Measurements from ENCODE around the gene CACNG4. TPM values are rescaled to one million over a fixed set of nuclear protein-coding genes. Genes with fewer than 3 reads are reported as not detected.

The CACNG4 gene
- total RNA-seq, 4 donors from 2014 or later: 1.7 to 12.5 (median 2.9) TPM

DNA sequence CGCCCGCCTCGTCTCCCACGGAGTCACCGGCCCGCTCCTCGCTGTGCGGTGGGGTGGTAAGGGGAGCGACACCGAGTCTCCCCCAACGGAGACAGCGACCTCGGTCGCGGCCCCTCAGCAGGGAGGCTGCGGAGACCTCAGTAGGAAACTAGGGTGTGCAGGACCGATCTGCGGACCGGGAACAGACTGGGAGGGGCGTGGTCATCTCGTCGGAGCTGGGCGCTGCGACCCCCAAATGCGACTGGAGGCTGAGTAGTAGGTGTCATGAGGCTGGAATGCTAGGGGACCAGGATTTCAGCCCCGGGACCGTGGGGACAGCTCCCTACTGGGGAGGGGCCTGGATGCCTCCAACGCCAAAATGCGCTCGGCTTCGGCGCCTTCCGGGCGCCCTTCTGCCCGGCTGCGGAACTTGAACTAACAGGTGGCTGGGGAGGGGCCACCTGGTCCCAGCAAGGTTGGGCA, 1.3 kb downstream of the CACNG4 start:
- no peak overlapping the region for H3K27ac ChIP-seq (replicated peaks in 1 of 4)
- 5% methylated on average over 33 of the region's 36 CpGs for WGBS

DNA sequence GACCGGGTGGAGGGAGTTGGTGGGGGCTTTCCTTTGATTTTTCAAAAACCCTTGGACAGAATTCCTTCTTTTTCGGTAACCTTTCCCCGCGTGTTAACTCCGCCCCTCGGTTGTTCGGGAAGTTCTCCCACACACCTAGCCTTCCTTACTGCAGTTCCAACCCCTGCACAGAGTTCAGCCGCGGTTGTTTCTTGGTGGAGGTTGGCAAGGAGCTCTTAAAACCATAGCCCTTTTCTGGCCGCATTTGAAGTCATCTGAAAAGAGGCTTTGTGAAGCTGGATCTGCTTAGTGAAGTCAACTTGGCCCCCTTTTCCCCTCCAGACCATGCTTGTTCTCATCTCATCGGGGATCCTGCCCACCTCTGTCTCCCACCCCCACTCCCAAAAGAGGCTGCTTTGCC, 1.8 kb downstream of the CACNG4 start:
- intact Hi-C loops (cut with DNase I): no loop called here
- WGBS: 28% methylated on average over 10 of the region's 11 CpGs
- TF ChIP-seq POLR2AphosphoS5 (IDR thresholded peaks at IDR 0.05) (no peak), POLR2A (IDR thresholded peaks at IDR 0.05; ENCODE audit: low read depth) (no peak), EP300 (IDR thresholded peaks at IDR 0.05) (no peak)
- TF ChIP-seq, protein P1, sequence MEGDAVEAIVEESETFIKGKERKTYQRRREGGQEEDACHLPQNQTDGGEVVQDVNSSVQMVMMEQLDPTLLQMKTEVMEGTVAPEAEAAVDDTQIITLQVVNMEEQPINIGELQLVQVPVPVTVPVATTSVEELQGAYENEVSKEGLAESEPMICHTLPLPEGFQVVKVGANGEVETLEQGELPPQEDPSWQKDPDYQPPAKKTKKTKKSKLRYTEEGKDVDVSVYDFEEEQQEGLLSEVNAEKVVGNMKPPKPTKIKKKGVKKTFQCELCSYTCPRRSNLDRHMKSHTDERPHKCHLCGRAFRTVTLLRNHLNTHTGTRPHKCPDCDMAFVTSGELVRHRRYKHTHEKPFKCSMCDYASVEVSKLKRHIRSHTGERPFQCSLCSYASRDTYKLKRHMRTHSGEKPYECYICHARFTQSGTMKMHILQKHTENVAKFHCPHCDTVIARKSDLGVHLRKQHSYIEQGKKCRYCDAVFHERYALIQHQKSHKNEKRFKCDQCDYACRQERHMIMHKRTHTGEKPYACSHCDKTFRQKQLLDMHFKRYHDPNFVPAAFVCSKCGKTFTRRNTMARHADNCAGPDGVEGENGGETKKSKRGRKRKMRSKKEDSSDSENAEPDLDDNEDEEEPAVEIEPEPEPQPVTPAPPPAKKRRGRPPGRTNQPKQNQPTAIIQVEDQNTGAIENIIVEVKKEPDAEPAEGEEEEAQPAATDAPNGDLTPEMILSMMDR (IDR thresholded peaks at IDR 0.05): no peak
- Histone ChIP-seq H3K4me3 (peak overlapping the region; percentile 56 to 67 (median 57)), H3K4me1 (peaks cover 15 to 31% (median 23%) of the 10 kb centered on the region in 4 donors), H3K27ac (replicated peaks in 1 of 4) (no peak overlapping the region), H3K9me3 (no peaks in the 10 kb centered on the region), H3K27me3 (peaks cover 0 to 82% (median 14%) of the 10 kb centered on the region in 4 donors), H3K36me3 (no peaks in the 10 kb centered on the region)
- DNase-seq (ENCODE audit: extremely low spot score): no peak

More for the DNA sequence above, 1.3 kb downstream of the CACNG4 start:
- Histone ChIP-seq H3K27me3 (peaks cover 0 to 78% (median 14%) of the 10 kb centered on the region in 4 donors), H3K36me3 (no peaks in the 10 kb centered on the region), H3K9me3 (no peaks in the 10 kb centered on the region), H3K4me3 (peak overlapping the region; percentile 56 to 67 (median 57)), H3K4me1 (peaks cover 15 to 31% (median 23%) of the 10 kb centered on the region in 4 donors)
- TF ChIP-seq POLR2AphosphoS5 (IDR thresholded peaks at IDR 0.05) (no peak), POLR2A (IDR thresholded peaks at IDR 0.05; ENCODE audit: low read depth) (no peak), EP300 (IDR thresholded peaks at IDR 0.05) (no peak)
- TF ChIP-seq, protein P1 (IDR thresholded peaks at IDR 0.05): no peak
- intact Hi-C loops (cut with DNase I): no loop called here
- DNase-seq (ENCODE audit: extremely low spot score): no peak

- peaks cover 0 to 82% (median 14%) of the 10 kb centered on the region in 4 donors for H3K27me3 ChIP-seq
Observed at GRCh38 chr17:66966704-66967418, 2.4 kb downstream of the CACNG4 start.

GRCh38 chr17:66967837-66968543, 3.5 kb downstream of the CACNG4 start:
- H3K4me3 ChIP-seq: no peak overlapping the region
- H3K27me3 ChIP-seq: peaks cover 0 to 90% (median 14%) of the 10 kb centered on the region in 4 donors
- peaks cover 15 to 31% (median 23%) of the 10 kb centered on the region in 4 donors for H3K4me1 ChIP-seq
- H3K36me3 ChIP-seq: no peaks in the 10 kb centered on the region
- H3K9me3 ChIP-seq: no peaks in the 10 kb centered on the region
- DNase-seq (ENCODE audit: extremely low spot score): no peak
- intact Hi-C loops (cut with DNase I): no loop called here
- TF ChIP-seq EP300 (IDR thresholded peaks at IDR 0.05) (no peak), POLR2AphosphoS5 (IDR thresholded peaks at IDR 0.05) (no peak), POLR2A (IDR thresholded peaks at IDR 0.05; ENCODE audit: low read depth) (no peak)
- TF ChIP-seq, protein P1 (IDR thresholded peaks at IDR 0.05): no peak
- no peak overlapping the region for H3K27ac ChIP-seq (replicated peaks in 1 of 4)
- WGBS: 85% methylated on average over 10 of the region's 10 CpGs

More at GRCh38 chr17:66966704-66967418, 2.4 kb downstream of the CACNG4 start:
- Histone ChIP-seq H3K4me1 (peaks cover 15 to 31% (median 23%) of the 10 kb centered on the region in 4 donors), H3K27ac (replicated peaks in 1 of 4) (no peak overlapping the region), H3K9me3 (no peaks in the 10 kb centered on the region), H3K4me3 (no peak overlapping the region), H3K36me3 (no peaks in the 10 kb centered on the region)
- no peak for DNase-seq (ENCODE audit: extremely low spot score)
- TF ChIP-seq POLR2AphosphoS5 (IDR thresholded peaks at IDR 0.05): no peak
- WGBS: 94% methylated on average over 9 of the region's 9 CpGs
- intact Hi-C loops (cut with DNase I): no loop called here

DNA sequence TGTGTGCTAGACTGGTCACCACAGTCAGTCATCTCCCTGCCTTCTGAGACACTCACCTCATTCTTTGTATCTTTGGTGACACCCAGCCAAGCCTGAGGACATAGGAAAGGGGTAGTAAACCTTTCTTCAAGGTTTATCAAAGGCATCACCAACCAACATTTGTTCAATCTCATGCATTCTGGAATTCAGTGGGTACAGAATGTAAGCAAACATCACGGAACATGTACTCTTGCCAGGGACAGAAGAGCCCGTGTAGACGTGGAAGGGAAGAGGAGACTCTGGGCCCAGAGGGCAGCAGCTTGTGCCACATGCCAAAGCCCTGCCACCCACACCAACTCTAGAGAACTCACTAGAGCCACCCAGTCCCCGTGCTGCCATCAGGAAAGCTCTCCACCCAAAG, 4.4 kb downstream of the CACNG4 start:
- DNase-seq (ENCODE audit: extremely low spot score): no peak
- intact Hi-C loops (cut with DNase I): no loop called here
- H3K27me3 ChIP-seq: peaks cover 0 to 82% (median 14%) of the 10 kb centered on the region in 4 donors
- H3K4me3 ChIP-seq: no peak overlapping the region
- WGBS: 72% methylated on average over 4 of the region's 4 CpGs
- H3K9me3 ChIP-seq: no peaks in the 10 kb centered on the region
- peaks cover 15 to 28% (median 22%) of the 10 kb centered on the region in 4 donors for H3K4me1 ChIP-seq
- H3K27ac ChIP-seq (replicated peaks in 1 of 4): no peak overlapping the region
- TF ChIP-seq EP300 (IDR thresholded peaks at IDR 0.05): no peak
- no peak for TF ChIP-seq POLR2A (IDR thresholded peaks at IDR 0.05; ENCODE audit: low read depth)
- H3K36me3 ChIP-seq: no peaks in the 10 kb centered on the region

All from esophagus muscularis mucosa (tissue), 4 donors.